WTC11 (cell line): ENCODE results near the gene MAGI2. TPM values are rescaled to one million over a fixed set of nuclear protein-coding genes. Genes with fewer than 3 reads are reported as not detected.

Source experiments
- ATAC-seq: fragments of 200-7000 bp; cut with Tn5 transposase; 2 replicates; pipeline ENCODE4 v1.10.0; 2021; ENCODE audit warnings: mild to moderate bottlenecking, moderate library complexity
- CTCF ChIA-PET: fragments of 300-600 bp; sonication (Branson Sonifier 250); formaldehyde crosslinking; loops from one replicate; lab custom pipeline; 2021; ENCODE audit warnings: antibody characterized with exemption; lab: Charles Lee
- POLR2A ChIA-PET: fragments of 350-600 bp; sonication (Branson Sonifier 250); formaldehyde crosslinking; loops from one replicate; lab custom pipeline; 2021; ENCODE audit warnings: antibody characterized with exemption; lab: Charles Lee
- DNase-seq: peaks from one replicate; pipeline ENCODE4 v3.0.0; 2021; ENCODE audit warnings: low spot score
- H3K27ac Mint-ChIP-seq: 2 replicates; pipeline ENCODE4 v1.8.0; 2021; ENCODE audit warnings: mixed read lengths
- H3K27me3 Mint-ChIP-seq: 2 replicates; pipeline ENCODE4 v1.8.0; 2021; ENCODE audit warnings: low read depth, mild to moderate bottlenecking, moderate library complexity, mixed read lengths
- H3K36me3 Mint-ChIP-seq: 2 replicates; pipeline ENCODE4 v1.8.0; 2021; ENCODE audit warnings: mixed read lengths
- H3K4me1 Mint-ChIP-seq: 2 replicates; pipeline ENCODE4 v1.8.0; 2022; ENCODE audit warnings: mixed read lengths
- H3K4me3 Mint-ChIP-seq: 2 replicates; pipeline ENCODE4 v1.8.0; 2021; ENCODE audit warnings: mild to moderate bottlenecking, moderate library complexity, mixed read lengths
- H3K9me3 Mint-ChIP-seq: 2 replicates; pipeline ENCODE4 v1.8.0; 2021; ENCODE audit warnings: mixed read lengths
- CBFB ChIP-seq: sonication (generic); formaldehyde crosslinking; IDR thresholded peaks from 2 replicates; pipeline ENCODE4 v1.8.1; 2022; ENCODE audit warnings: mild to moderate bottlenecking, low read depth, missing genetic modification reagents
- CREM ChIP-seq: sonication (generic); formaldehyde crosslinking; IDR thresholded peaks from 2 replicates; pipeline ENCODE4 v1.8.1; 2022; ENCODE audit warnings: mild to moderate bottlenecking, missing genetic modification reagents, moderate library complexity
- FOXJ3 ChIP-seq: sonication (generic); formaldehyde crosslinking; IDR thresholded peaks from 2 replicates; pipeline ENCODE4 v1.9.0; 2021; ENCODE audit warnings: missing genetic modification reagents, mild to moderate bottlenecking, borderline replicate concordance
- FOXP1 ChIP-seq: sonication (generic); formaldehyde crosslinking; IDR thresholded peaks from 2 replicates; pipeline ENCODE4 v1.8.0; 2022; ENCODE audit warnings: missing genetic modification reagents, mild to moderate bottlenecking, moderate library complexity, borderline replicate concordance
- GRHL2 ChIP-seq: fragments of 250-450 bp; sonication (Bioruptor Pico); IDR thresholded peaks from 2 replicates; pipeline ENCODE4 v1.8.0; 2022; ENCODE audit warnings: mild to moderate bottlenecking, moderate library complexity; ENCODE audit not compliant: insufficient replicate concordance, severe bottlenecking
- GTF2I ChIP-seq: fragments of 250-450 bp; sonication (Bioruptor Pico); conservative IDR thresholded peaks from 2 replicates; pipeline ENCODE4 v1.4.0; 2021; ENCODE audit warnings: mild to moderate bottlenecking
- NFATC4 ChIP-seq: fragments of 250-450 bp; sonication (Bioruptor Pico); IDR thresholded peaks from 2 replicates; pipeline ENCODE4 v1.9.0; 2021; ENCODE audit warnings: mild to moderate bottlenecking
- NFE2L1 ChIP-seq: sonication (generic); formaldehyde crosslinking; IDR thresholded peaks from 2 replicates; pipeline ENCODE4 v1.8.1; 2023; ENCODE audit warnings: missing genetic modification reagents
- NR3C1 ChIP-seq: sonication (generic); formaldehyde crosslinking; conservative IDR thresholded peaks from 2 replicates; pipeline ENCODE4 v1.8.1; 2023; ENCODE audit warnings: low read depth, mild to moderate bottlenecking, missing genetic modification reagents
- RORB ChIP-seq: fragments of 250-450 bp; sonication (Bioruptor Pico); IDR thresholded peaks from 2 replicates; pipeline ENCODE4 v1.9.0; 2021; ENCODE audit warnings: mild to moderate bottlenecking
- SOX15 ChIP-seq: fragments of 250-450 bp; sonication (Bioruptor Pico); IDR thresholded peaks from 2 replicates; pipeline ENCODE4 v1.9.0; 2021; ENCODE audit warnings: mild to moderate bottlenecking
- ZNF219 ChIP-seq: sonication (generic); formaldehyde crosslinking; IDR thresholded peaks from 2 replicates; pipeline ENCODE4 v1.8.0; 2023; ENCODE audit warnings: missing genetic modification reagents, mild to moderate bottlenecking, borderline replicate concordance
- ZNF232 ChIP-seq: sonication (generic); formaldehyde crosslinking; IDR thresholded peaks from 2 replicates; pipeline ENCODE4 v1.8.0; 2022; ENCODE audit warnings: mild to moderate bottlenecking, missing genetic modification reagents
- ZNF416 ChIP-seq: fragments of 250-450 bp; sonication (Bioruptor Pico); IDR thresholded peaks from 2 replicates; pipeline ENCODE4 v1.9.0; 2021; ENCODE audit warnings: mild to moderate bottlenecking, inconsistent platforms
- ZNF423 ChIP-seq: fragments of 250-450 bp; sonication (Bioruptor Pico); IDR thresholded peaks from 2 replicates; pipeline ENCODE4 v2.1.2; 2022; ENCODE audit warnings: mild to moderate bottlenecking, moderate library complexity
- total RNA-seq: library from RNA; stranded (reverse); gene quantifications from 3 replicates; pipeline ENCODE4 v1.2.3, GENCODE V29; 2021
- TF ChIP-seq, protein P1 (sequence below): fragments of 250-450 bp; sonication (Bioruptor Pico); IDR thresholded peaks from 2 replicates; pipeline ENCODE4 v1.9.0; 2021; ENCODE audit warnings: moderate library complexity, mild to moderate bottlenecking, inconsistent platforms, borderline replicate concordance
- TF ChIP-seq, protein P2 (sequence below): sonication (generic); formaldehyde crosslinking; IDR thresholded peaks from 2 replicates; pipeline ENCODE4 v1.8.0; 2023; ENCODE audit warnings: mild to moderate bottlenecking, missing genetic modification reagents
- TF ChIP-seq, protein P3 (sequence below): sonication (generic); formaldehyde crosslinking; IDR thresholded peaks from 2 replicates; pipeline ENCODE4 v1.8.1; 2023; ENCODE audit warnings: mild to moderate bottlenecking, missing genetic modification reagents
- TF ChIP-seq, protein P4 (sequence below): fragments of 250-450 bp; sonication (Bioruptor Pico); IDR thresholded peaks from 2 replicates; pipeline ENCODE4 v1.9.0; 2021; ENCODE audit warnings: mild to moderate bottlenecking
- TF ChIP-seq, protein P5 (sequence below): fragments of 250-450 bp; sonication (Bioruptor Pico); IDR thresholded peaks from 2 replicates; pipeline ENCODE4 v1.9.0; 2021; ENCODE audit warnings: mild to moderate bottlenecking, borderline replicate concordance

MAGI2 gene
- total RNA-seq, 1 experiment from 2014 or later, result 26.6 TPM

DNA sequence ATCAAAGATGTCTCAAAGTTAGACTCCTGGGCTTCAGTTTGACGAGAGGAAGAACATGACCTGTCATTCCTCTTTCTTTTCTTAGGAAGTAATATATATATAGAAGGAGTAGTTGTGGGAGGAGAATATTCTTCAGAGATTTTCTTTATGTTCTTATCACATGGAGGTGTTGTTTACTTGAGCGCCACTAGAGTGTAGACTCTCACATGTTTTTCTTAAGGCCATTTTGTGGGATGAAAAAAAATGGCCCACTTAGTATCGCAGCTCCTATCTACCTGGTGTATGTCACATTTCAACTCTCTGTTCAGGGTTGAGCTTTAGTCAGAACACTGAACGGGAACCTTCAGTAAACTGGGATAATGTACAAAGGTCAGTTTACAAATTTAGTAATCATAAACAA lies 1009.7 kb downstream of the MAGI2 start:
- ATAC-seq, result peak; percentile 60; the same call in 1 of the 2 replicates
- H3K36me3 Mint-ChIP-seq, result no peaks in the 10 kb centered on the region

DNA sequence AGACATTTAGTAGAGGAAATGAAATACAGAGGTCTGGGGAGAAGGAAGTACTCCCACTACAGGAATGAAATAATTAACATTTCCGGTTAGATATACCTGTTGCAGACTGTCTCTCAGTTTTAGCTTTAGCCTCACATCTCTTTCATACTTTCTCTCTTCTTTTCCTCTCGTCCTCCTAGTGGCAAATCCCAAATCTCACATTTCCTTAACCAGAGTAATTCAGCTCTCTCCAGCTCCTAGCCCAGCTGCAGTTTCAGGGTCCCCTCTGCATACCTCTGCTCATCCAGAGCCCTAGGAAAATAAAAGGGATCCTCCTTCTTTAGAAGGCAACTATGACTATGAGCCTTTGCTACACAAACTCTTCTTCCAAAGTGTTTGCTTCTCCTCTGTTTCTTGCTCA lies 1011.7 kb downstream of the MAGI2 start:
- H3K4me1 Mint-ChIP-seq, result peaks cover 30% of the 10 kb centered on the region
- no peak overlapping the region for H3K4me3 Mint-ChIP-seq
- H3K27me3 Mint-ChIP-seq, result no peaks in the 10 kb centered on the region
- no peak for TF ChIP-seq RORB (CRISPR knock-in tag)
- no peak for TF ChIP-seq ZNF219 (CRISPR knock-in tag)
- TF ChIP-seq NFATC4 (CRISPR knock-in tag), result no peak
- no peak for TF ChIP-seq CREM (CRISPR knock-in tag)
- TF ChIP-seq NR3C1 (CRISPR knock-in tag), result no peak
- TF ChIP-seq ZNF416 (CRISPR knock-in tag), result no peak
- TF ChIP-seq, protein P1, sequence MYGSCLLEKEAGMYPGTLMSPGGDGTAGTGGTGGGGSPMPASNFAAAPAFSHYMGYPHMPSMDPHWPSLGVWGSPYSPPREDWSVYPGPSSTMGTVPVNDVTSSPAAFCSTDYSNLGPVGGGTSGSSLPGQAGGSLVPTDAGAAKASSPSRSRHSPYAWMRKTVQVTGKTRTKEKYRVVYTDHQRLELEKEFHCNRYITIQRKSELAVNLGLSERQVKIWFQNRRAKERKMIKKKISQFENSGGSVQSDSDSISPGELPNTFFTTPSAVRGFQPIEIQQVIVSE (CRISPR knock-in tag), result no peak
- no peak for TF ChIP-seq ZNF423 (CRISPR knock-in tag)
- TF ChIP-seq, protein P2, sequence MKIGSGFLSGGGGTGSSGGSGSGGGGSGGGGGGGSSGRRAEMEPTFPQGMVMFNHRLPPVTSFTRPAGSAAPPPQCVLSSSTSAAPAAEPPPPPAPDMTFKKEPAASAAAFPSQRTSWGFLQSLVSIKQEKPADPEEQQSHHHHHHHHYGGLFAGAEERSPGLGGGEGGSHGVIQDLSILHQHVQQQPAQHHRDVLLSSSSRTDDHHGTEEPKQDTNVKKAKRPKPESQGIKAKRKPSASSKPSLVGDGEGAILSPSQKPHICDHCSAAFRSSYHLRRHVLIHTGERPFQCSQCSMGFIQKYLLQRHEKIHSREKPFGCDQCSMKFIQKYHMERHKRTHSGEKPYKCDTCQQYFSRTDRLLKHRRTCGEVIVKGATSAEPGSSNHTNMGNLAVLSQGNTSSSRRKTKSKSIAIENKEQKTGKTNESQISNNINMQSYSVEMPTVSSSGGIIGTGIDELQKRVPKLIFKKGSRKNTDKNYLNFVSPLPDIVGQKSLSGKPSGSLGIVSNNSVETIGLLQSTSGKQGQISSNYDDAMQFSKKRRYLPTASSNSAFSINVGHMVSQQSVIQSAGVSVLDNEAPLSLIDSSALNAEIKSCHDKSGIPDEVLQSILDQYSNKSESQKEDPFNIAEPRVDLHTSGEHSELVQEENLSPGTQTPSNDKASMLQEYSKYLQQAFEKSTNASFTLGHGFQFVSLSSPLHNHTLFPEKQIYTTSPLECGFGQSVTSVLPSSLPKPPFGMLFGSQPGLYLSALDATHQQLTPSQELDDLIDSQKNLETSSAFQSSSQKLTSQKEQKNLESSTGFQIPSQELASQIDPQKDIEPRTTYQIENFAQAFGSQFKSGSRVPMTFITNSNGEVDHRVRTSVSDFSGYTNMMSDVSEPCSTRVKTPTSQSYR, result no peak
- no peak for TF ChIP-seq FOXJ3
- TF ChIP-seq FOXP1 (CRISPR knock-in tag), result no peak
- TF ChIP-seq, all 79 proteins: peak for 0
- POLR2A ChIA-PET, result no interaction called here
- peak overlapping the region; percentile 51; the same call in 1 of the 2 replicates for H3K27ac Mint-ChIP-seq
- H3K9me3 Mint-ChIP-seq, result no peaks in the 10 kb centered on the region
- DNase-seq (no peak), ATAC-seq (peak; percentile 86)
- H3K36me3 Mint-ChIP-seq, result no peaks in the 10 kb centered on the region
- CTCF ChIA-PET, result interaction anchor here (0.8 to 1.8 kb wide), 4 partner anchors 10 to 421 kb away, joined by 3 to 6 read pairs (median 4); no protein-coding TSS in a partner anchor

More for the DNA sequence above, 1009.7 kb downstream of the MAGI2 start:
- Mint-ChIP-seq H3K4me1 (peaks cover 23% of the 10 kb centered on the region), H3K27me3 (no peaks in the 10 kb centered on the region), H3K9me3 (no peaks in the 10 kb centered on the region), H3K4me3 (no peak overlapping the region), H3K27ac (no peak overlapping the region)
- TF ChIP-seq, protein P3, sequence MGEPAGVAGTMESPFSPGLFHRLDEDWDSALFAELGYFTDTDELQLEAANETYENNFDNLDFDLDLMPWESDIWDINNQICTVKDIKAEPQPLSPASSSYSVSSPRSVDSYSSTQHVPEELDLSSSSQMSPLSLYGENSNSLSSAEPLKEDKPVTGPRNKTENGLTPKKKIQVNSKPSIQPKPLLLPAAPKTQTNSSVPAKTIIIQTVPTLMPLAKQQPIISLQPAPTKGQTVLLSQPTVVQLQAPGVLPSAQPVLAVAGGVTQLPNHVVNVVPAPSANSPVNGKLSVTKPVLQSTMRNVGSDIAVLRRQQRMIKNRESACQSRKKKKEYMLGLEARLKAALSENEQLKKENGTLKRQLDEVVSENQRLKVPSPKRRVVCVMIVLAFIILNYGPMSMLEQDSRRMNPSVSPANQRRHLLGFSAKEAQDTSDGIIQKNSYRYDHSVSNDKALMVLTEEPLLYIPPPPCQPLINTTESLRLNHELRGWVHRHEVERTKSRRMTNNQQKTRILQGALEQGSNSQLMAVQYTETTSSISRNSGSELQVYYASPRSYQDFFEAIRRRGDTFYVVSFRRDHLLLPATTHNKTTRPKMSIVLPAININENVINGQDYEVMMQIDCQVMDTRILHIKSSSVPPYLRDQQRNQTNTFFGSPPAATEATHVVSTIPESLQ (CRISPR knock-in tag), result no peak
- TF ChIP-seq NFE2L1 (CRISPR knock-in tag) (no peak), GRHL2 (no peak)
- DNase-seq, result no peak
- POLR2A ChIA-PET, result interaction anchor here (0.6 kb wide), 1 partner anchor 84 kb away, joined by 3 read pairs; no protein-coding TSS in a partner anchor
- CTCF ChIA-PET, result interaction anchor here (1.0 kb wide), 2 partner anchors 52 to 64 kb away, joined by 3 read pairs; no protein-coding TSS in a partner anchor

DNA sequence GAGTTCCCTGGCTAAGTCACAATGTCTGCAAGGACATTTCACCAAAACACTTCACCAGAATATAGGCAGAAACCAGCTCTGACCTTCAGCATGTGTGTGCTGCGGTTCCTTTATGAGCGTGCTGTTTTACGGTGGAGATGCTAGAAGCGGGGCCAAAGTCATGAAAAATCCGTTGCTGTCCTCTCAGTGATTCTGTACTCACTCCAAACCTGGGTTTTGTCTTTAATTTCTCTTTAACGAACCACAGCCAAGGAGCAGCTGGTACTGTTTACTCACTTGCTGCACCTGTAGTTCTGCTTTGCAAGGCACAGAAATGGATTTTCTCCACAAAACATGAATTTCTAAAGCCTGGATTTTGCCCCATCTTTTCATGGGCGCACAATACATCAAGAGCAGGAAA lies 1015.0 kb downstream of the MAGI2 start:
- DNase-seq (no peak), ATAC-seq (no peak)
- CTCF ChIA-PET, result no interaction called here
- Mint-ChIP-seq H3K27me3 (no peaks in the 10 kb centered on the region), H3K4me3 (no peak overlapping the region), H3K9me3 (peaks cover 1% of the 10 kb centered on the region; the same call in 1 of the 2 replicates), H3K36me3 (no peaks in the 10 kb centered on the region; the same call in 1 of the 2 replicates), H3K27ac (no peak overlapping the region), H3K4me1 (peaks cover 30% of the 10 kb centered on the region)
- POLR2A ChIA-PET, result no interaction called here
- TF ChIP-seq, protein P4, sequence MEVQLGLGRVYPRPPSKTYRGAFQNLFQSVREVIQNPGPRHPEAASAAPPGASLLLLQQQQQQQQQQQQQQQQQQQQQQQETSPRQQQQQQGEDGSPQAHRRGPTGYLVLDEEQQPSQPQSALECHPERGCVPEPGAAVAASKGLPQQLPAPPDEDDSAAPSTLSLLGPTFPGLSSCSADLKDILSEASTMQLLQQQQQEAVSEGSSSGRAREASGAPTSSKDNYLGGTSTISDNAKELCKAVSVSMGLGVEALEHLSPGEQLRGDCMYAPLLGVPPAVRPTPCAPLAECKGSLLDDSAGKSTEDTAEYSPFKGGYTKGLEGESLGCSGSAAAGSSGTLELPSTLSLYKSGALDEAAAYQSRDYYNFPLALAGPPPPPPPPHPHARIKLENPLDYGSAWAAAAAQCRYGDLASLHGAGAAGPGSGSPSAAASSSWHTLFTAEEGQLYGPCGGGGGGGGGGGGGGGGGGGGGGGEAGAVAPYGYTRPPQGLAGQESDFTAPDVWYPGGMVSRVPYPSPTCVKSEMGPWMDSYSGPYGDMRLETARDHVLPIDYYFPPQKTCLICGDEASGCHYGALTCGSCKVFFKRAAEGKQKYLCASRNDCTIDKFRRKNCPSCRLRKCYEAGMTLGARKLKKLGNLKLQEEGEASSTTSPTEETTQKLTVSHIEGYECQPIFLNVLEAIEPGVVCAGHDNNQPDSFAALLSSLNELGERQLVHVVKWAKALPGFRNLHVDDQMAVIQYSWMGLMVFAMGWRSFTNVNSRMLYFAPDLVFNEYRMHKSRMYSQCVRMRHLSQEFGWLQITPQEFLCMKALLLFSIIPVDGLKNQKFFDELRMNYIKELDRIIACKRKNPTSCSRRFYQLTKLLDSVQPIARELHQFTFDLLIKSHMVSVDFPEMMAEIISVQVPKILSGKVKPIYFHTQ (CRISPR knock-in tag), result no peak
- TF ChIP-seq SOX15 (CRISPR knock-in tag) (no peak), CBFB (CRISPR knock-in tag) (no peak), ZNF232 (CRISPR knock-in tag) (no peak), RORB (CRISPR knock-in tag) (no peak), GTF2I (CRISPR knock-in tag) (no peak)
- TF ChIP-seq, protein P5, sequence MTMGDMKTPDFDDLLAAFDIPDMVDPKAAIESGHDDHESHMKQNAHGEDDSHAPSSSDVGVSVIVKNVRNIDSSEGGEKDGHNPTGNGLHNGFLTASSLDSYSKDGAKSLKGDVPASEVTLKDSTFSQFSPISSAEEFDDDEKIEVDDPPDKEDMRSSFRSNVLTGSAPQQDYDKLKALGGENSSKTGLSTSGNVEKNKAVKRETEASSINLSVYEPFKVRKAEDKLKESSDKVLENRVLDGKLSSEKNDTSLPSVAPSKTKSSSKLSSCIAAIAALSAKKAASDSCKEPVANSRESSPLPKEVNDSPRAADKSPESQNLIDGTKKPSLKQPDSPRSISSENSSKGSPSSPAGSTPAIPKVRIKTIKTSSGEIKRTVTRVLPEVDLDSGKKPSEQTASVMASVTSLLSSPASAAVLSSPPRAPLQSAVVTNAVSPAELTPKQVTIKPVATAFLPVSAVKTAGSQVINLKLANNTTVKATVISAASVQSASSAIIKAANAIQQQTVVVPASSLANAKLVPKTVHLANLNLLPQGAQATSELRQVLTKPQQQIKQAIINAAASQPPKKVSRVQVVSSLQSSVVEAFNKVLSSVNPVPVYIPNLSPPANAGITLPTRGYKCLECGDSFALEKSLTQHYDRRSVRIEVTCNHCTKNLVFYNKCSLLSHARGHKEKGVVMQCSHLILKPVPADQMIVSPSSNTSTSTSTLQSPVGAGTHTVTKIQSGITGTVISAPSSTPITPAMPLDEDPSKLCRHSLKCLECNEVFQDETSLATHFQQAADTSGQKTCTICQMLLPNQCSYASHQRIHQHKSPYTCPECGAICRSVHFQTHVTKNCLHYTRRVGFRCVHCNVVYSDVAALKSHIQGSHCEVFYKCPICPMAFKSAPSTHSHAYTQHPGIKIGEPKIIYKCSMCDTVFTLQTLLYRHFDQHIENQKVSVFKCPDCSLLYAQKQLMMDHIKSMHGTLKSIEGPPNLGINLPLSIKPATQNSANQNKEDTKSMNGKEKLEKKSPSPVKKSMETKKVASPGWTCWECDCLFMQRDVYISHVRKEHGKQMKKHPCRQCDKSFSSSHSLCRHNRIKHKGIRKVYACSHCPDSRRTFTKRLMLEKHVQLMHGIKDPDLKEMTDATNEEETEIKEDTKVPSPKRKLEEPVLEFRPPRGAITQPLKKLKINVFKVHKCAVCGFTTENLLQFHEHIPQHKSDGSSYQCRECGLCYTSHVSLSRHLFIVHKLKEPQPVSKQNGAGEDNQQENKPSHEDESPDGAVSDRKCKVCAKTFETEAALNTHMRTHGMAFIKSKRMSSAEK (CRISPR knock-in tag), result no peak
